Measurements from ENCODE around the gene GTF2F2. TPM values are rescaled to one million over a fixed set of nuclear protein-coding genes. Genes with fewer than 3 reads are reported as not detected.

GTF2F2 gene
- total and polyA plus RNA-seq, 9 of the 15 experiments (the other 6 are each of a cell fraction or from before 2014, with no cell fraction given) = 19.7 to 44.8 (median 32.4) TPM

GRCh38 chr13:45120967-45121831 is 889 bp downstream of the GTF2F2 start:
- ChIA-PET POLR2A (interaction anchor here (0.6 kb wide), 1 partner anchor 86 kb away, joined by 3 read pairs; no protein-coding TSS in a partner anchor), CTCF (ENCODE audit: low intra/inter-chr PET ratio) (no interaction called here)
- no peaks in the 10 kb centered on the region for H3K27me3 ChIP-seq (ENCODE audit: control insufficient read depth in 2 of 2, insufficient read depth in 2 of 2, low read length in 2 of 2)
- peak; percentile 55 for ATAC-seq
- H2AFZ ChIP-seq (ENCODE audit: low read depth, low read length) = peak overlapping the region; percentile 97; the same call in 1 of the 2 replicates
- H3K9ac ChIP-seq (ENCODE audit: insufficient read depth in 1 of 2, low read depth in 2 of 2, low read length in 2 of 2) = peak overlapping the region; percentile 89 to 95
- DNase-seq (ENCODE audit: extremely low read depth in 1 of 4, low spot score in 3 of 4) = peak in 1 of 4 experiments; percentile 30
- no peaks in the 10 kb centered on the region for H3K9me1 ChIP-seq (ENCODE audit: control insufficient read depth, insufficient read depth, low read length)
- intact Hi-C loops (cut with micrococcal nuclease) = loop anchor here (1.0 to 5.0 kb wide), 2 partner anchors 74 to 186 kb away; no protein-coding TSS in a partner anchor
- 0 out of 2 replicates have a peak, but pooled peaks cover 2% of the 10 kb centered on the region for H4K20me1 ChIP-seq (replicated peaks; ENCODE audit: control insufficient read depth, insufficient read depth, low read length)
- H3K4me2 ChIP-seq (ENCODE audit: insufficient read depth, low read length) = peak overlapping the region; percentile 91
- peaks cover 9% of the 10 kb centered on the region; the same call in 2 of the 3 replicates for H3K36me3 ChIP-seq (ENCODE audit: control insufficient read depth, insufficient read depth, low read length)
- peaks cover 63% of the 10 kb centered on the region for H3K79me2 ChIP-seq (ENCODE audit: control insufficient read depth, insufficient read depth, low read length)
- FAIRE-seq = peak; percentile 60
- H3K27ac ChIP-seq (ENCODE audit: extremely low read depth, low read depth, low read length) = peak overlapping the region; percentile 87
- in situ Hi-C loops (cut with MboI) = no loop called here
- no TSS peak for BruUV-seq (replicated peaks)
- peaks cover 7 to 14% of the 10 kb centered on the region in 2 experiments; a peak in 3 of 5 replicates for H3K4me1 ChIP-seq (replicated peaks in 1 of 2; ENCODE audit: control insufficient read depth in 2 of 2, insufficient read depth in 2 of 2, low read length in 2 of 2)
- 2% methylated on average over 12 of the region's 13 CpGs for WGBS (ENCODE audit: insufficient coverage, low coverage, missing lambda C conversion rate)
- no peaks in the 10 kb centered on the region for H3K9me3 ChIP-seq (replicated peaks; ENCODE audit: control insufficient read depth, insufficient read depth, low read depth, low read length)
- peak overlapping the region; percentile 87 for H3K4me3 ChIP-seq
- TF ChIP-seq ZNF699 (CRISPR knock-in tag; IDR thresholded peaks at IDR 0.05; ENCODE audit: insufficient replicate concordance) = no peak
- TF ChIP-seq CTCF (IDR thresholded peaks at IDR 0.05 in 2 of 3, conservative IDR thresholded peaks at IDR 0.05 in 1 of 3; ENCODE audit: insufficient read depth in 2 of 3, low read depth in 1 of 3, low read length in 3 of 3) = peak in 1 of 3 experiments; percentile 32; a peak in 3 of 6 replicates
- TF ChIP-seq C11orf30 (IDR thresholded peaks at IDR 0.05; ENCODE audit: low read depth) = 0 out of 2 replicates have a peak, but pooled peaks have one; percentile 16
- TF ChIP-seq ARID3B (CRISPR knock-in tag; IDR thresholded peaks at IDR 0.05; ENCODE audit: borderline replicate concordance) = no peak
- no peak for TF ChIP-seq RBM34 (IDR thresholded peaks at IDR 0.05; ENCODE audit: borderline replicate concordance, insufficient read depth, low read length)
- no peak for TF ChIP-seq RBM14 (IDR thresholded peaks at IDR 0.05; ENCODE audit: borderline replicate concordance, insufficient read depth, low read depth, low read length)
- no peak for TF ChIP-seq HMGN3 (IDR thresholded peaks at IDR 0.05; ENCODE audit: borderline replicate concordance, extremely low read depth, insufficient read length, low read depth, low read length)
- no peak for TF ChIP-seq KDM4B (IDR thresholded peaks at IDR 0.05; ENCODE audit: borderline replicate concordance in 2 of 2, low read depth in 1 of 2)
- TF ChIP-seq ZNF316 (IDR thresholded peaks at IDR 0.05) = peak; percentile 13; the same call in 1 of the 2 replicates
- no peak for TF ChIP-seq SMC3 (conservative IDR thresholded peaks at IDR 0.05; ENCODE audit: insufficient read depth, low read depth, low read length)
- no peak for TF ChIP-seq ZNF57 (CRISPR knock-in tag; IDR thresholded peaks at IDR 0.05)
- TF ChIP-seq ZNF165 (CRISPR knock-in tag; IDR thresholded peaks at IDR 0.05; ENCODE audit: borderline replicate concordance) = no peak
- no peak for TF ChIP-seq ZNF212 (CRISPR knock-in tag; IDR thresholded peaks at IDR 0.05)
- no peak for TF ChIP-seq ETV6 (IDR thresholded peaks at IDR 0.05; ENCODE audit: borderline replicate concordance in 1 of 2, low read depth in 2 of 2, low read length in 1 of 2)
- no peak for TF ChIP-seq ETV6 (CRISPR knock-in tag; IDR thresholded peaks at IDR 0.05; ENCODE audit: borderline replicate concordance)
- TF ChIP-seq ZNF408 (CRISPR knock-in tag; IDR thresholded peaks at IDR 0.05; ENCODE audit: low read depth) = no peak
- no peak for TF ChIP-seq SREBF2 (CRISPR knock-in tag; IDR thresholded peaks at IDR 0.05)
